ENCODE data around the gene ARSJ. TPM values are rescaled to one million over a fixed set of nuclear protein-coding genes. Genes with fewer than 3 reads are reported as not detected.

The ARSJ gene
- polyA plus RNA-seq, 1 donor (not counting 4 experiments of a cell fraction or from before 2014, with no cell fraction given), result 15.7 TPM

GRCh38 chr4:113945906-113946305 lies 33.5 kb downstream of the ARSJ start:
- DNase-seq (ENCODE audit: low read depth, low spot score), result no peak
- H3K9me3 ChIP-seq (ENCODE audit: control insufficient read depth, low read depth, low read length), result no peaks in the 10 kb centered on the region
- H3K36me3 ChIP-seq (ENCODE audit: control insufficient read depth in 2 of 2, extremely low read depth in 1 of 2, insufficient read depth in 2 of 2, low read length in 2 of 2), result no peaks in the 10 kb centered on the region
- H3K9me1 ChIP-seq (ENCODE audit: control insufficient read depth, extremely low read depth, insufficient read depth, low read length), result no peaks in the 10 kb centered on the region
- H3K4me2 ChIP-seq (ENCODE audit: control insufficient read depth, extremely low read depth, insufficient read depth, low read depth, low read length), result no peak overlapping the region
- no peaks in the 10 kb centered on the region for H4K20me1 ChIP-seq (ENCODE audit: control insufficient read depth, extremely low read depth, insufficient read depth, low read length)
- H3K27me3 ChIP-seq (ENCODE audit: control insufficient read depth, extremely low read depth, insufficient read depth, low read length), result no peaks in the 10 kb centered on the region
- no peak overlapping the region for H3K27ac ChIP-seq (ENCODE audit: control insufficient read depth, insufficient read depth, low read length)
- dilution Hi-C loops (cut with MboI; ENCODE audit: extremely low pct_ligation_motif_present, low sequenced_read_pairs), result no loop called here
- no peak overlapping the region for H3K9ac ChIP-seq (ENCODE audit: control insufficient read depth, extremely low read depth, insufficient read depth, low read length)
- FAIRE-seq, result no peak
- H3K79me2 ChIP-seq (ENCODE audit: control insufficient read depth, insufficient read depth, low read length), result peaks cover 4% of the 10 kb centered on the region
- H3K4me3 ChIP-seq (ENCODE audit: control insufficient read depth in 2 of 3, extremely low read depth in 1 of 3, insufficient read depth in 2 of 3, low read depth in 1 of 3, low read length in 3 of 3), result no peak overlapping the region
- H3K4me1 ChIP-seq (ENCODE audit: control insufficient read depth, extremely low read depth, insufficient read depth, low read length), result peaks cover 10% of the 10 kb centered on the region
- TF ChIP-seq, protein P1, sequence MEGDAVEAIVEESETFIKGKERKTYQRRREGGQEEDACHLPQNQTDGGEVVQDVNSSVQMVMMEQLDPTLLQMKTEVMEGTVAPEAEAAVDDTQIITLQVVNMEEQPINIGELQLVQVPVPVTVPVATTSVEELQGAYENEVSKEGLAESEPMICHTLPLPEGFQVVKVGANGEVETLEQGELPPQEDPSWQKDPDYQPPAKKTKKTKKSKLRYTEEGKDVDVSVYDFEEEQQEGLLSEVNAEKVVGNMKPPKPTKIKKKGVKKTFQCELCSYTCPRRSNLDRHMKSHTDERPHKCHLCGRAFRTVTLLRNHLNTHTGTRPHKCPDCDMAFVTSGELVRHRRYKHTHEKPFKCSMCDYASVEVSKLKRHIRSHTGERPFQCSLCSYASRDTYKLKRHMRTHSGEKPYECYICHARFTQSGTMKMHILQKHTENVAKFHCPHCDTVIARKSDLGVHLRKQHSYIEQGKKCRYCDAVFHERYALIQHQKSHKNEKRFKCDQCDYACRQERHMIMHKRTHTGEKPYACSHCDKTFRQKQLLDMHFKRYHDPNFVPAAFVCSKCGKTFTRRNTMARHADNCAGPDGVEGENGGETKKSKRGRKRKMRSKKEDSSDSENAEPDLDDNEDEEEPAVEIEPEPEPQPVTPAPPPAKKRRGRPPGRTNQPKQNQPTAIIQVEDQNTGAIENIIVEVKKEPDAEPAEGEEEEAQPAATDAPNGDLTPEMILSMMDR (optimal IDR thresholded peaks at IDR 0.05 in 1 of 3, IDR thresholded peaks at IDR 0.05 in 1 of 3, conservative IDR thresholded peaks at IDR 0.05 in 1 of 3; ENCODE audit: extremely low read depth in 1 of 3, insufficient read depth in 2 of 3, low read length in 3 of 3), result no peak
- no peak for TF ChIP-seq EZH2 (IDR thresholded peaks at IDR 0.05; ENCODE audit: low read length)
- H2AFZ ChIP-seq (ENCODE audit: control insufficient read depth, low read length), result no peak overlapping the region

GRCh38 chr4:113943863-113944262 lies 35.6 kb downstream of the ARSJ start:
- Histone ChIP-seq H2AFZ (ENCODE audit: control insufficient read depth, low read length) (no peak overlapping the region), H3K9me3 (ENCODE audit: control insufficient read depth, low read depth, low read length) (no peaks in the 10 kb centered on the region), H3K27me3 (ENCODE audit: control insufficient read depth, extremely low read depth, insufficient read depth, low read length) (no peaks in the 10 kb centered on the region), H3K4me3 (ENCODE audit: control insufficient read depth in 2 of 3, extremely low read depth in 1 of 3, insufficient read depth in 2 of 3, low read depth in 1 of 3, low read length in 3 of 3) (no peak overlapping the region), H3K27ac (ENCODE audit: control insufficient read depth, insufficient read depth, low read length) (no peak overlapping the region), H3K9me1 (ENCODE audit: control insufficient read depth, extremely low read depth, insufficient read depth, low read length) (no peaks in the 10 kb centered on the region), H4K20me1 (ENCODE audit: control insufficient read depth, extremely low read depth, insufficient read depth, low read length) (no peaks in the 10 kb centered on the region), H3K36me3 (ENCODE audit: control insufficient read depth in 2 of 2, extremely low read depth in 1 of 2, insufficient read depth in 2 of 2, low read length in 2 of 2) (no peaks in the 10 kb centered on the region), H3K9ac (ENCODE audit: control insufficient read depth, extremely low read depth, insufficient read depth, low read length) (no peak overlapping the region), H3K79me2 (ENCODE audit: control insufficient read depth, insufficient read depth, low read length) (peaks cover 4% of the 10 kb centered on the region), H3K4me1 (ENCODE audit: control insufficient read depth, extremely low read depth, insufficient read depth, low read length) (peaks cover 10% of the 10 kb centered on the region), H3K4me2 (ENCODE audit: control insufficient read depth, extremely low read depth, insufficient read depth, low read depth, low read length) (no peak overlapping the region)
- FAIRE-seq, result peak; percentile 75
- no peak for DNase-seq (ENCODE audit: low read depth, low spot score)
- dilution Hi-C loops (cut with MboI; ENCODE audit: extremely low pct_ligation_motif_present, low sequenced_read_pairs), result no loop called here
- TF ChIP-seq, protein P1 (optimal IDR thresholded peaks at IDR 0.05 in 1 of 3, IDR thresholded peaks at IDR 0.05 in 1 of 3, conservative IDR thresholded peaks at IDR 0.05 in 1 of 3; ENCODE audit: extremely low read depth in 1 of 3, insufficient read depth in 2 of 3, low read length in 3 of 3), result no peak
- no peak for TF ChIP-seq EZH2 (IDR thresholded peaks at IDR 0.05; ENCODE audit: low read length)

Data from keratinocyte (primary cell).